Measurements from ENCODE around the gene PWWP2B. TPM values are rescaled to one million over a fixed set of nuclear protein-coding genes. Genes with fewer than 3 reads are reported as not detected.
A peak's percentile ranks its signal among the peaks of the same experiment; 100 is the strongest.

PWWP2B gene
- total RNA-seq, 1 donor from 2014 or later = 10.6 TPM

DNA sequence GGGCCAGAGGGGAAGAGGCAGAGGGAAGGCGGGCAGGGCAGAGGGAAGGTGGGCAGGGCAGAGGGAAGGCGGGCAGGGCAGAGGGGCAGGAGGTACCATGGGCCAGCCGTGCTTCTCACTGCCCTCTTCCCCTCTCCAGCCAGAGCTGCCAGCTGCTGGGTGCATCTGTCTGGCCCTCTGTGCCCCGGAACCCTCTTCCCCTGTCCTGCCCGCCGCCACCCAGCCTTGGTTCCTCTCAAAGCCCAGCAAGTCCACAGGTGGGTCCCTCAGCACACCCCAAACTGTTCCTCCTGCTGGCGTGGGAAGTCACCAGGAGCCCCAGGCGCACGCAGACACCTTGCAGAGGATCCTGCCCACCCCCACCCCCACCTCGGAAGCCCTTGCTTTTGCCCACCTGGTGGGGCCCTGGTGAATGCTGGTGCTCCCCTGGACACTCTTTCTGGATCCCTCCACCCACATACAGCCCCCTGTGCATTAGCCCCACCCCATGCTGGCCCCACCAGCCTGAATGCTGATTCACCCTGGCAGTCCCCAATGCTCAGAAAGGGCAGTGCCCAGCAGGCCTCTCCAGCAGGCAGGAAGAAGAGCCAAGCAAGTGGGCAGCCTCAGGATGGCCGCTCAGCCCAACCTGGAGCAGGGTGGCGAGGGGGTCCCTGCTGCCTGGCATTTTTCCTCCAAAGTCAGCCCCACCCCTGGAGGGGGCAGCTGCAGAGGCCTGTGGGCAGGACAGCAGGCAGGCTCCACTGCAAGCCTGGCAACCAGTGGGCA, 1.9 kb upstream of the PWWP2B start:
- DNase-seq = no peak

DNA sequence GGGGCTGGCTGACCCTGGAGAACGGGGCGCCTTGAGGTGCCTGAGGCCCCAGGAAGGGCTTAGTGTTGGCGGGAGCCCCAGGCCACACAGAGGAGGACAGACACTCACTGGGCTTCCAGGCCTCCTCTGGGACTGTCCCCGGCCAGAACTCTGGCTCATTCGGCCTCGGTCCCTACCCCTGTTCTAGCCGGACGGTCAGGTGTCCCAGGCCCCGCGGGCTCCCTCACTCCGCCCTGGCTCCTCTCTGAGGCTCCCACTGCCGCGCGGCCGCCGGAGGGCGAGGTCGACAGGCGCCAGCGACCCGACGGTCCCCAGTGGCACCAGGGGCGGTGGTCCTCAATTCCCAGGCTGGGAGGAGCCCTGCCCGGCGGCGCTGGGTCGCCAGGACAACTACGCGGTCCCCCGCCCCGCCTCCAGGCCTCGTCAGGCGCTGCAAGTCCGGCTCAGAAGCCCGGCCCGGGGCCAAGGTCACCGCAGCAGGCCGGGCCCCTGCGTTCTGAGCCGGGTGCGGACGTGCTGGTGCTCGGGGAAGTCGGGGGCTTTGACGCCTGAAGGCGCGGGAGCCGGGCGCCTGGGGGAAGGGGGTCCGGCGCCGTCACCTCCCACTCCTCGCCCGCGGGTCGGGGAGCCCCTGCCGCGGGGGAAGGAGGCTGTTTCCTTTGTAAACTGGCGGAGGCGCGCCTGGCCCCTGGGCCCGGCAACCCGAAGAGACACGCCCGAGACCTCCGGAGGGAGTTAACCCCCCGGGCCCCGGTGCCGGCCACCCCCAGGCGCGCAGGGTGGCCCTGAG, 1.1 kb upstream of the PWWP2B start:
- DNase-seq = no peak

DNA sequence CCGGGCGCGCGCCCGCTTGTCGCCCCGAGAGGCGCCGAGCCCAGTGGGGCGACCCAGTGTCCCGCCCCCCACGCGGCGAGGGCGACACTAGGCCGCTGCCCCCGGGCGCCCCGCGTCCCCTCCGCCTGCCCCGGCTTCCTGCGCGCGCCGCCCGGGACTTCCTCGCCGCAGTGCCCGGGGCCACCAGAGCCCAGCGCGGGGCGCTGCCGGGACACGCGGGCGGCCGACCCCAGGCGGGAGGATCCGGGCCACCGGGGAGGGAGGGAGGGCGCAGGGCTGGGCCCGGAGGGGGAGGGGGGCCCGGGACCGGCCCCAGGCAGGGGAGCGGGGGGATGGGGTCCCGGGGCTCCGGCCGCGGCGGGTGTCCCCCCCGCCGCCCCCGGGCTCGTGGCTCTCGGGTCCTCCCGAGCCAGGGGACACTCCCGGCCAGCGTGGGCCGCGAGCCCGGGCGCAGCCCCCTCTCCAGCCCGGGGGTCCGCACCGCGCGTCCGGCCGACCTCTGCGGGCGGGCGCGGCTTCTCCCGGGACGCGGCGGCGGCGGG, 435 bp upstream of the PWWP2B start:
- no peak for DNase-seq

DNA sequence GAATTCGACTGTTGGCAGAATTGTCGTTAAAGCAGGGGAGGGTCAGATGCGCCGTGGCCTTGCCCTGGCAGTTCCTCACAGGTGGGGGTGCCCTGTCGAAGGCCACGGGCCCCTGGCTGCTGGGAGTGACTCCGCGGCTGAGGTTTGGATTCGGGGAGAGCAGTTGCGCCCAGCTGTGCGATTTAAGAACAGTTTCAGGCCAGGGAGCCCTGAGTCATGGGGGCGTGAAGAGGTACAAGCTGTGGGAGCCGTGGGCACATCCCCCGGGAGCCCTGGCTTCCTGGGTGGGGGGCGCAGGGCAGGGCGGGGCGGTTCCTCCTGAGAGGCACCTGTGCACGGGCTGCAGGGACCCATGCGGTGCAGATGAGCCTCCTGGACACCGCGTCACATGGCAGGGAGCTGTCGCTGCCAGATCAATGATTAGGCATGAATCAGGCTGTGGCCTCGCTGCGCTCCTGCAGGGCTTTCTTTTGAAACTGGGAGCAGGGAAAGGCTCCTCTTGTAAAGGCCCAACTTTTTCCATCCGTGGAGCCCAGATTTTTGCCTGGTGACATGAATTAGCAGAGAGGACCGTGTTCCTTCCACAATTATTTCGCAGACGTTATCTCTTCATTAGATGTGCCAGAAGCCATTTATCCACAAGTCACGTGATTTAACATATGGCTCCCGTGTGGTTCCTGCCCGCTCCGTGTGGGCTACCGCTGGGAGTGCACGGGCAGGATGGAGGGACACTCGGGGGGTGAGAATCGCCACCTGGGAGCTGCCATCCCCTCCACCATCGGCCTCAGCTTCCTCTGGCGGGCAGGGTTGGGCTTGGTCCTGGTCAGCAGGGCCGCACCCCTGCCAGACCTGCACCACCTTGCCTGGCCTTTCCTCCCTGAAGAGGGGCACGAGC, 918 bp downstream of the PWWP2B start:
- DNase-seq = peak; percentile 32

DNA sequence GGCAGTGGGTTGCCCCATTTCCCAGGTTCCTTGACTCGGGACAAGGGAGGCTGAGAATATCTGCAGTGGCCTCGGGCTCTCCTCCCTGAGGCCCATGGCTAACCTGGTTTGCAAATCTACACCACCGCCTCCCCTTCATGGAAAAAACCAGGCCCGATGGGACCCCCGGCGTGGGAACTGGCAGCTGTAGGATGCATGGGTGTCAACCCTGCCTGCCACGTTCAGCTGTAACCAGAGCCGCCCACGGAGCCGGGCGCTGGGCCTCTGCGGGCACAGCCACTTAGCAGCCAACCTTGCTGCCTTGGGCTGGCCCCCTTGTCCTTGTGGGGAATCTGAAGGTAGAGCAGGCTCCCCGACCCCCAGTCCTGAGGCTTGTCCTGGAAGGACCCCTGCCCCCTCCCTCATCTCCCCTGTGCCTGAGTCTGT, 1.6 kb downstream of the PWWP2B start:
- no peak for DNase-seq

DNA sequence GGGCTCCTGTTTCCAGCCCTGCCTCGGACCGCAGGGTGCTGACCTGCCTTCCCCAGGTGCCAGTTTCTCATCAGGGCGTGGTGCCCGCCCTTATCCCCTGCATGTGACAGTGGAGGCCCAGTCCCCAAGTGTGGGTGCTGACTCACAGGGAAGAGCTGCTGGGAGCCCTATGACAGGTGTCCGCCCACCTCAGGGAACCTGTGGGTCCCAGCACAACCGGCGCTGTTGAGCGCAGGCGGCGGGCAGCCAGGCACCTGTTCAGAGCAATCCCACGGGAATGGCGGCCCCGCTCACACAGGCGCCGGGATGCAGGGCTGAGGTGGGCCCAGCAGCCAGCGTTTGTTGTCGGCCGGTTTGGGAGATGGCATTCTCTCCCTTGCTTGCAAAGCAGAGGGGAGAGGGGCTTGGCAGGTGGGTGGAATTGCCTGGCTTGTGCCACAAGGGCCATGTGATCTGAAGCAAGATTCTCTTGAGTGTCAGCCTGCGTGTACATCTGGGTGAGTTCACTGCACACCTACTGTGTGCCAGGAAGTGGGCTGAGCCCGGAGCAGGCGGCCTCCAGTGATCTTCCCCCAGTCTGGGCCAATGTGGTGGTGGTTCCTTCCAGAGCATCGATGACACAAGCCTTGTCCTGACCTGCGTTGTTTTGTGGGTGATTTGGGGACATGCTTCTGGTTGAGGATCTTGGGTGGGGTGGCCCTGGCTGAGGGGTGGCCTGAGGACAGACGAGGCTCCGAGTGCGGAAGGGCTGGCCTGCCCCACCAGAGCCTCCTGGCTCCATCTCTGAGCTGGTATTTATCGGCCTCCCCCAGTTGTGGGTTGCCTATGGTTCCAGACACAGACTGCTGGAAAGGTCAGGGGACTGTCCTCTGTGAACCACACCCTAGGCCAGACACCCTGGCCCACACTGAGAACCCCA, 2.4 kb downstream of the PWWP2B start:
- DNase-seq = no peak

DNA sequence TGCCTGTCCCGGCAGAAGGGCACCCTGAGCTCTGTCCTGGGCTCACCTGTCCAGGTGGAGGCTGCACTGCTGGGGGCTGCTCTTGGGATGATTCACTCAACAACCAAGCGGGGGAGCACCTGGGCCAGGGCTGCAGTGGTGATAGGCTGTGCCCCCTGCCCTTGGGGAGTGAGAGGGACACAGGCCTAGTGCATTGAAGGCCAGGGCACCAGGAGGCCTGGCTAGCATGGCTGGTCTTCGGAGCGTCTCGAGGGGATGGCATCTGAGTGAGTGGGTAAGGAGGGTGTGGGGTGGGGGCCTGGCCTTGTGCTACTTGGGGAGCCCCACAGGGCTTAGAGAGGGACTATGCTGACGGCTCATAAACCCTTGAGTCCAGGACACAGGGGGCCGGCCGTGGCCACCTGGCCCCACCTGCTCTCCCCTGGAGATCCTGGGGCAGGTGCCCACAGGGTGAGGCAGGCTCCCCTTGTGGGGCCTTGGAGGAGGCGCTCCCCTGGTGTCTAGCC, 3.1 kb downstream of the PWWP2B start:
- no peak for DNase-seq

DNA sequence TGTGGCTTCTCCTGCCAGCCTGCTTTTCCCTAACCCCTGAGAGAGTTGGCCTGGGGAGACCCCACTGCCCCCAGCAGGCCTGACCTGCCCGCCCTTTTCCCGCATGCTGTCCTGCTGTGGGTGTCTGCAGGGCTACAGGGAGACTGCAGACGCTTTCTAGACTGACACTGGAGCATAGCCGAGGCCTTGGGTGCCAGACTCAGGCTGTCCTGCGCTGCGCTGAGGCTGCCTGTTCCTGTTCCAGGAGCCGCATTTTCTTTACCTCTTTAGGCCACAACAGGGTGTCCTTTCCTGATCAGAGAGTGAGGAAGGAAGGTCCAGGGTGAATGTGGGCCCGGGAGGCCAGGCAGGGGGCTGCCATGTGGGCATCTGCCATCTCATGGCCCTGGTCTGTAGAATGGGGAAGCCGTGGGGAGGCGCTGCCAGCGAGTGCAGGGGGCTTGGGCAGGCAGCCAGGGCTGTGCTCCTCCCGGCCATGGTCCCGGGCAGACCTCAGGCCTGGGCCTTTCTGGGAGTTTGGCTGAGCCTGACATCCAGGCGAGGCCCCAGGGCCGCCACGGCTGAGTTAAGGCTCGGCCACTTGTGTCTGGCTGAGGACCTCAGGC, 3.6 kb downstream of the PWWP2B start:
- DNase-seq = no peak

DNA sequence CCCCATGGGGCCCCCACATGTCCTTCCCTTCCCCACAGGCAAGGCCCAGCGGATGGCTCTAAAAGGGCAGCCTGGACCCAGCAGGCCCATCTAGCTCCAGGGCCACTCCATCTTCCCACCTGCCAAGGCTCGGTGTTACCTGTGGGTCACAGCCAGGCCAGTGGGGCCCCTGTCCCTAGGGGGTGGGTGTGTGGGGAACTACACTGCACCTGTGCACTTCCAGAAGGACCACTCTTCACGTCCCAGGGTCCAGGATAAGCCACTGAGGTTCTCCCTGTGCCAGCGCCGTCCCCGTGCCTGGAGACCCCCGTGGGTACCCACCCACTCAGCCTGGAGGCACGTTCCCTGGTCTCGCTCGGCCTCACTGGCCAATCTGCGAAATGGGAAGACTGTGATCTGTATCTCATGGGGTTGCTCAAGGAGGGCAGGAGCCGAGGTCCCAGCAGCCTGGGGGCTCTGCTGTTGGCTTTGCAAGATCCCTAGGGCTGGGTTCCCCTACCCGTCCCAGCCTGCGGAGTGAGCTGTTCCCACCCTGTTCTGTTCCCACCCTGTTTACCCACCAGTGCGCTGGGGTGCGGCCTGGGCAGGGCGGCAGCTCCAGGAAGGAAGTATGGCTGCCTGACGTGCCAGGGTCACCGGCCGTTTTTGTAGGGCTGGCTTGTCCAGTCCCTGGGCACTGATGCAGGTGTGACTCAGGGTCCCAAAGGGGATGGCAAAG, 4.6 kb downstream of the PWWP2B start:
- DNase-seq = no peak

DNA sequence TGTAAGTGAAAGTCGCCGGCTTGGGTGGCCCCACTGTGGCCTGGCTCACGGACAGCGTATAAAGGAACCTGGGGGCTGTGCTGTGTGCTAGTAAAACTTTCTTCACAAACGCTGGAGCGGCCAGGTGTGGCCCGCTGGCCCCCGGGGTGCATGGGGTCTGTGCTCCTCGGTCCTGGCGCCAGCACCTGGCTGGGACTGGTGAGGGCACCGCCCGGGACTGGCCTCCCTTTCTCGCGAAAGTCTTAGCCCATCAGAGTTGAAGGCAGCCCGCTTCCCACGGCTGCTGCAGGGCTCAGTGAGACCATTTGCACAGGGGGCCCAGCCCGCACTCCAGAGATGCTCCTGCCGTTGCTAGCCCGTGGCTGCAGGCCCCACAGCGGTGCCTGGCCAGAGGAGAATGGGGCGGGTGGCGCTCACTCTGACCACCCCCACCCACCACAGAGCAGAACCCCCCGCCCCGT, 5.8 kb downstream of the PWWP2B start:
- DNase-seq = no peak

DNA sequence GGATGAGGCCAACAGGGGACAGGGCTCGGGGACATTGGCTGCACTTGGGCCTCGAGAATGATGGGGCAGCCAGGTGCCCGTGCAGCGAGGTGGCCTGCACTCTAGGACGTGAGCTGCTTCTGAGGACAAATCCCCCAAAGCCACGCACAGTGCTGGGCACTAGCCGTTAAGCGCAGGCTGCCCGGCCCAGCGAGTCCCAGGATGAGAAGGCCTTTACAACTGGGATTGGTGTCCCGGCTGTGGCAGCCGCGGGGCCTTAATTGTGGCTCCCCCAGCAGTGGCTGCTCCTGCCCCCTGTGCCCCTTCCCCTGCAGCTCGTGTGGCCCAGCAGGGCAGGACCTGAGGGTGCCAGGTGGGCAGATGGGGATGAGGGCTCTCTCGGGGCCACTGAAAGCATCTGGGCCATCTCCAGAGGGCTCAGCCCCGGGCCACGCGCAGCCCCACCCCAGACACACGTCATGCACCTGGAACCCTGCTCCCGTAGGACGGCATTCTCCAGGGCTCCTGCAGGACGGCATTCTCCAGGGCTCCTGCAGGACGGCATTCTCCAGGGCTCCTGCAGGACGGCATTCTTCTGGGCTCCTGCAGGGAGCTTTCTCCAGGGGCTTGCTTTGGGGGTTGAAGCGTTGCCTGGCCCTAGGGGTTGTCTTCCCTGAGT, 6.6 kb downstream of the PWWP2B start:
- DNase-seq = no peak

DNA sequence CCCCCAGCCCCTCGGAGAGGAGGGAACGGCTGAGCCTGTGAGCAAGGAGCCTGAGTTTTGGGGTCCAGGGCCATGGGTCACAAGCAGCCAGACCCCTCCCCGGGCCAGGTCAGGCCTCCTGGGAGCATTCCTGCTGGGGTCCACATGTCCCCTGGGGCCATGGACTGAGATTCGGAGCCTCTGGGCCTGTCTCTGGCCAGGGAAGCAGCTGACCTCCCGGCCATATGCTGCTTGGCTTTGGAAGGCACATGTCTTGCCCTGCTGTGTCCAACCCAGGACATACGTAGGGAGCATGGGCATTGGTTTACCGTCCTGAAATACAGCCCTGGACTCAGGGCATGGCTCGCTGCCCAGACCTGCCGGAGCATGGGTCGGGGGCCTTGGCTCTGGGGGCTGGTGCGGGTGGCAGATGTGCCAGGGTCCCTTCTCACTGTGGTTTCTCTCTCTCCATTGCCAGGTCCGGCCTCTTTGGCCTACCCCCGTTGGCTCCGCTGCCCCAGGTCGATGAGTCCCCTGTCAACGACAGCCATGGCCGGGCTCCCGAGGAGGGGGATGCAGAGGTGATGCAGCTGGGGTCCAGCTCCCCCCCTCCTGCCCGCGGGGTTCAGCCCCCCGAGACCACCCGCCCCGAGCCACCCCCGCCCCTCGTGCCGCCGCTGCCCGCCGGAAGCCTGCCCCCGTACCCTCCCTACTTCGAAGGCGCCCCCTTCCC, 7.3 kb downstream of the PWWP2B start:
- no peak for DNase-seq

DNA sequence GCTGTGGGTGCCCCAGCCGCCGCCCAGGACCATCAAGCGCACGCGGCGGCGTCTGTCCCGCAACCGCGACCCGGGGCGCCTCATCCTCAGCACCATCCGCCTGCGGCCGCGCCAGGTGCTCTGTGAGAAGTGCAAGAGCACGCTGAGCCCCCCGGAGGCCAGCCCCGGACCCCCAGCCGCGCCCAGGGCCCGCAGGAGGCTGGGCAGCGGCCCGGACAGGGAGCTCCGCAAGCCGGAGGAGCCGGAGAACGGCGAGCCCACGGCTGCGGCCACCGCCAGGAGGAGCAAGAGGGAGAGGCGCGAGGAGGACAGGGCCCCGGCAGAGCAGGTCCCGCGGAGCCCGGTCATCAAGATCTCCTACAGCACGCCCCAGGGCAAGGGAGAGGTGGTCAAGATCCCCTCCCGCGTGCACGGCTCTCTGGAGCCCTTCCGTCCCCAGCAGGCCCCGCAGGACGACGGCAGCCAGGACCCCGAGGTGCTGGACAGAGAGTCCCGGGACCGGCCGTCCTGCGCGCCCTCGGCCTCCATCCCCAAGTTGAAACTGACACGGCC, 8.0 kb downstream of the PWWP2B start:
- DNase-seq = no peak

DNA sequence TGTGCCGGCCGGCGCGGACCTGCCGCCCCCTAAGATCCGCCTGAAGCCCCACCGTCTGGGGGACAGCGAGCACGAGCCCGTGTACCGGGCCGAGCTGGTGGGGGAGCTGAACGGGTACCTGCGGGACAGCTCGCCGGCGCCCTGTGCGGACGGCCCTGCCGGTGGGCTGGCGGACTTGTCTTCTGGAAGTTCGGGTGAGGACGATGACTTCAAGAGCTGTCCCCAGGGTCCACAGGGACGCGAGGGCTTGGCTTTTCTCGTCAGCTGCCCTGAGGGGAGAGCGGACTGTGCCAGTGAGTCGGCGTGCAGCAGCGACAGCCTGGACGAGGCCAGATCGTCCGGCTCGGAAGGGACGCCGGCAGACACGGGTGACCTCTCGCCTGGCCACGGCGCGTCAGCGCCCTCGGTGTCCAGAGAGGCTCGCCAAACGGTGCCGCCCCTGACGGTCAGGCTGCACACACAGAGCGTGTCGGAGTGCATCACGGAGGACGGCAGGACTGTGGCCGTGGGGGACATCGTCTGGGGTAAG, 8.5 kb downstream of the PWWP2B start:
- no peak for DNase-seq

DNA sequence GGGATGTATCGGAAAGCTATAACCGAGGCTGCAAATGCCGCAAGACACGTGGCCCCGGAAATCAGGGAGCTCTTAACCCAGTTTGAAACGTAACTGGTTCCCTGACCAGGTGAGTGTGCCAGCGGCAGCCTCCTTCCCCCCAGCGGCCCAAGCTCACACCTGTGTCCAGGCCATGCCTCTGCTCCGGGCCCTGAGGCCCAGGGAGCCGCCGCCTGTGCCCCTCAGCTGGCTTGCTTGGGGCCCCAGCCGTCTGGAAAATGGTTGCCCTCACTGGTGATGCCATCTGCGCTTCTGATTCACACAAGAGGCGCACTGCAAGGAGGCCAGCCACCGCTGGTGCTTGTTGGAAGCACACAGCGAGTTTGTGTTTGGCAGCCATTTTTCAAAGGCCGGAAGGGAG, 9.2 kb downstream of the PWWP2B start:
- DNase-seq = no peak

DNA sequence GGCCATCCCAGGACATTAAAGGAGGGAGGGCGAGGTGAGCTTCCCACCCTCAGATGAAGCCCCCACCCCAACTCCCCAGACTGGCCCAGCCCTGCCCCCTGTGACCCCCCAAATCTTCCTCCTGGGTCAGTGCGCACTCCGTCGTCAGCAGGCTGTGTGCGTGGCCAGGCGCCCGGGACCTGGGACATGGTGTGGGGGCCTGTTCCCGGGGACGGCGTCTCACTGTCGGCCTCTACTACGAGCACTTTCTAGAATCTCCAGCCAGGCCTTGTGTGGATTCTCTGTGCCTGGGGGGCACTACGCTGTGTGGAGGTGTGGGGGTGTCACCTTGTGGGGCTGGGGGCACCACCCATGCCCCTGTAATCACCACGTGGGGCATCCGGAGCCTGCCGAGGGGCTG, 9.8 kb downstream of the PWWP2B start:
- no peak for DNase-seq

DNA sequence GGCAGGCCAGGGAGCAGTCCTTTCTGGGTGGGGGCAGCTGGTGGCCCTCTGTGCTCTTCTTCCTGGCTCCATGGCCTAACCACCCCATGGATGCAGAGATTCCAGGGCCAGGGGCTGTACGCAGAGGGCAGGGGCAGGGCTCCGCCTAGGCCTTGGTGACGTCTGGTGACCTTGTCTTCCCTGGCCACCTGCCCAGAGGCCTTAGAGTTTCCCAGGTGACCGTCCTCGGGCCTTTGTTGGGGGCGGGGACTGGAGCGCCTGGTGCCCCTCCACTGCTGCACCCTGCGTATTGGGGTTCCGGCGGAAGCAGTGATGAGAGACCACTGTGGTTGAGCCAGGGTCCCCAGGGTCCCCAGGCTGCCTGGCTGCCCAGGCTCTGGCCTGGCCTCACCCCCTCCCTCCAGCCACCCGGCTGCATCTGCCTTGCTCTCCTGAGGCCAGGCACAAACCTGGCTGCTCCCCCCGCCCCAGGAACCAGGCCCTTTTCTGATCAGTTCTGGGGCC, 10.3 kb downstream of the PWWP2B start:
- DNase-seq = no peak

DNA sequence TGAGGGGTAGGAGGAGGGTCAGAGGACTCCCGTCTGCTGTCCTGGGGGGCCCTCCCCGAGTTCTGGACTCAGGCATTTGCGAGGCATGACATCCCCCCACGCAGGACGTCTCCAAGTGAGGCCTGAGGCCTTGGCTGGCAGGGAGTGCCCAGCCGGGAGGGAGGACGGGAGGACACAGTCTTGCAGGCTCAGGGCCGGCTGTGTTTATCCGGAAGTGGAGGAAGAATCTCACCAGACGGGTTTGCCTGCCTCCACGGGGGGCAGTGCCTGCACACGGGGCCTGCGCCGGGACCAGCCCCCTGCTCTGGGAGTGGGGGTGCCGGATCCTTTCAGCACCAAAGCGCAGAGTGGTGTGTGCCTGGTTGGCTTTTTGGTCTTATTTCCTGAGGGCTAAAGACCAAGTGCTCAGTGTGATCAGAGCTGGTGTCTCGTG, 10.9 kb downstream of the PWWP2B start:
- no peak for DNase-seq

Data from skin of body (tissue), 2 donors.